Heart right ventricle (tissue), 16 donors: ENCODE results near the gene SMTN. TPM values are rescaled to one million over a fixed set of nuclear protein-coding genes. Genes with fewer than 3 reads are reported as not detected.

Experiments
- ATAC-seq, 8 donors: fragments of 200-7000 bp; cut with Tn5 transposase; one replicate each; pipeline ENCODE4 v1.9.1; 2020; ENCODE audit warnings: mild to moderate bottlenecking in 8 of 8, moderate library complexity in 8 of 8, moderate number of reproducible peaks in 1 of 8
- DNase-seq, 2 donors: peaks; one replicate each; pipeline ENCODE4 v3.0.0-alpha.2; 2020
- H3K27ac ChIP-seq, 10 donors: fragments of 200-600 bp; sonication (generic) in 2 of 10; one replicate each; pipeline versions ENCODE4 v1.5.0 to v1.8.0; 2020 to 2022; ENCODE audit warnings: mild to moderate bottlenecking in 3 of 10
- H3K27me3 ChIP-seq, 7 donors: fragments of 200-600 bp; one replicate each; pipeline ENCODE4 v1.8.0; 2021 to 2022; ENCODE audit warnings: mild to moderate bottlenecking in 2 of 7
- H3K36me3 ChIP-seq, 9 donors: fragments of 200-600 bp; sonication (generic) in 1 of 9; one replicate each; pipeline versions ENCODE4 v1.5.0 to v1.8.0; 2020 to 2022; ENCODE audit warnings: mild to moderate bottlenecking in 2 of 9
- H3K4me1 ChIP-seq, 9 donors: fragments of 200-600 bp; sonication (generic) in 1 of 9; one replicate each; pipeline versions ENCODE4 v1.5.0 to v1.8.0; 2020 to 2022; ENCODE audit warnings: mild to moderate bottlenecking in 4 of 9
- H3K4me3 ChIP-seq, 10 donors: fragments of 200-600 bp; sonication (generic) in 2 of 10; one replicate each; pipeline versions ENCODE4 v1.5.0 to v1.8.0; 2020 to 2022; ENCODE audit warnings: mild to moderate bottlenecking in 7 of 10, moderate library complexity in 2 of 10
- H3K9me3 ChIP-seq, 11 donors: fragments of 200-600 bp in 10 of 11; sonication (generic) in 2 of 11; one replicate each; pipeline versions ENCODE4 v1.5.0 to v1.8.0; 2013 to 2022; ENCODE audit warnings: mild to moderate bottlenecking in 2 of 11, control low read depth in 1 of 11, moderate library complexity in 1 of 11
- WGBS, 2 donors: extraction: QIAGEN DNeasy Blood & Tissue Kit; methylation state at CpG; one replicate each; pipeline ENCODE4 v1.1.7; 2013; ENCODE audit warnings: inconsistent platforms in 1 of 2; 5-methylcytosine and 5-hydroxymethylcytosine counted together
- intact Hi-C, 10 donors: fragments of 100-400 bp; cut with DNase I; formaldehyde crosslinking; loops; one replicate each; pipeline versions ENCODE4 v1.11.1 to v1.14.2; 2022
- polyA plus RNA-seq, 2 donors: library from polyadenylated mRNA; stranded (reverse); fragments of 200-250 nt; gene quantifications; one replicate each; pipeline ENCODE4 v1.2.3, GENCODE V29; 2013
- total RNA-seq, 10 donors: library from RNA; stranded (reverse); fragmentation: NEBNext Ultra II Directional in 3 of 10; extraction: Animal tissue kit (Norgen Biotek cat#: 25700) in 3 of 10; gene quantifications; one replicate each; pipeline versions ENCODE4 v1.2.1 to v1.2.4, GENCODE V29; 2021 to 2023
- TF ChIP-seq, protein P1 (sequence below), 9 donors: fragments of 200-600 bp; sonication (generic) in 2 of 9; IDR thresholded peaks; one replicate each; pipeline versions ENCODE4 v1.5.0 to v1.8.0; 2021 to 2022; ENCODE audit warnings: antibody characterized with exemption in 9 of 9, mild to moderate bottlenecking in 5 of 9, moderate library complexity in 1 of 9
- donor health status: Arrhythmogenic right ventricular cardiomyopathy.
- donor health status: ischemic (EF 13 %, LVEDD 7.1; RV severe dilation, severe dysfunction).
- donor health status: healthy with polysubstance abuse.
- donor health status: DM: no; HTN: yes; CAD: no.
- donor health status: DM: no; HTN: no; CAD: no.
- donor health status: ischemic (EF 25% LVEDD 6.9; RV normal size, moderate dysfunction).
- donor health status: ischemic (EF 25% LVEDD 5.7; RV mildly dilated, moderate dysfunction).
- donor health status: healthy.
- donor health status: DM: yes; HTN: yes; CAD: no.
- donor health status: Ischemic cardiomyopathy.
- donor health status: ischemic (EF 35%, LVEDD 5.7; RV mildly dilated, moderate dysfunction).
- donor health status: nonischemic (EF 11% LVEDD 7.7; RV severe dilation, severe dysfunction).
- donor health status: DM: yes; HTN: yes; CAD: no.
- donor health status: PGD.
- donor health status: ischemic (EF 29% LVEDD 5.4; RV normal size, mild dysfunction).
- donor health status: nonischemic (EF 23%, LVEDD 6.1; RV moderate dilation, normal function).

Gene SMTN
- total and polyA plus RNA-seq, 12 donors: 64.2 to 398 (median 204) TPM

GRCh38 chr22:31092161-31092560, 11.0 kb downstream of the SMTN start:
- ATAC-seq (no peak), DNase-seq (no peak)
- H3K9me3 ChIP-seq: no peaks in the 10 kb centered on the region
- peaks cover 0 to 82% (median 33%) of the 10 kb centered on the region in 9 donors for H3K4me1 ChIP-seq
- 92 to 94% methylated on average over 9 of the region's 9 CpGs for WGBS, 2 donors
- TF ChIP-seq, protein P1, sequence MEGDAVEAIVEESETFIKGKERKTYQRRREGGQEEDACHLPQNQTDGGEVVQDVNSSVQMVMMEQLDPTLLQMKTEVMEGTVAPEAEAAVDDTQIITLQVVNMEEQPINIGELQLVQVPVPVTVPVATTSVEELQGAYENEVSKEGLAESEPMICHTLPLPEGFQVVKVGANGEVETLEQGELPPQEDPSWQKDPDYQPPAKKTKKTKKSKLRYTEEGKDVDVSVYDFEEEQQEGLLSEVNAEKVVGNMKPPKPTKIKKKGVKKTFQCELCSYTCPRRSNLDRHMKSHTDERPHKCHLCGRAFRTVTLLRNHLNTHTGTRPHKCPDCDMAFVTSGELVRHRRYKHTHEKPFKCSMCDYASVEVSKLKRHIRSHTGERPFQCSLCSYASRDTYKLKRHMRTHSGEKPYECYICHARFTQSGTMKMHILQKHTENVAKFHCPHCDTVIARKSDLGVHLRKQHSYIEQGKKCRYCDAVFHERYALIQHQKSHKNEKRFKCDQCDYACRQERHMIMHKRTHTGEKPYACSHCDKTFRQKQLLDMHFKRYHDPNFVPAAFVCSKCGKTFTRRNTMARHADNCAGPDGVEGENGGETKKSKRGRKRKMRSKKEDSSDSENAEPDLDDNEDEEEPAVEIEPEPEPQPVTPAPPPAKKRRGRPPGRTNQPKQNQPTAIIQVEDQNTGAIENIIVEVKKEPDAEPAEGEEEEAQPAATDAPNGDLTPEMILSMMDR (IDR thresholded peaks at IDR 0.05): no peak
- peaks cover 0 to 100% (median 85%) of the 10 kb centered on the region in 9 donors for H3K36me3 ChIP-seq
- peak overlapping the region in 8 of 10 donors; percentile 93 to 97 (median 94) for H3K27ac ChIP-seq
- intact Hi-C loops: loop anchor here in 4 of 10 donors (5.0 to 10.0 kb wide), 3 partner anchors 53 to 123 kb away; partner anchors contain the start of genes PLA2G3 (in 2 of the 4) and LIMK2 (in 1 of the 4)
- H3K4me3 ChIP-seq: no peak overlapping the region
- H3K27me3 ChIP-seq: no peaks in the 10 kb centered on the region

- Histone ChIP-seq H3K9me3 (no peaks in the 10 kb centered on the region), H3K27ac (peak overlapping the region; percentile 78 to 97 (median 94)), H3K4me3 (peak overlapping the region; percentile 32 to 63 (median 57)), H3K36me3 (peaks cover 0 to 100% (median 91%) of the 10 kb centered on the region in 9 donors), H3K4me1 (peaks cover 0 to 81% (median 28%) of the 10 kb centered on the region in 9 donors), H3K27me3 (no peaks in the 10 kb centered on the region)
- intact Hi-C loops: loop anchor here in 4 of 10 donors (5.0 to 10.0 kb wide), 3 partner anchors 52 to 122 kb away; partner anchors contain the start of genes PLA2G3 (in 2 of the 4) and LIMK2 (in 1 of the 4)
- 47 to 60% methylated on average over 33 of the region's 33 CpGs for WGBS, 2 donors
- TF ChIP-seq, protein P1 (IDR thresholded peaks at IDR 0.05): no peak
- peak; percentile 69 to 88 (median 81) for ATAC-seq
- peak; percentile 81 to 84 for DNase-seq
Measured at GRCh38 chr22:31093086-31093850, 12.2 kb downstream of the SMTN start.

DNA sequence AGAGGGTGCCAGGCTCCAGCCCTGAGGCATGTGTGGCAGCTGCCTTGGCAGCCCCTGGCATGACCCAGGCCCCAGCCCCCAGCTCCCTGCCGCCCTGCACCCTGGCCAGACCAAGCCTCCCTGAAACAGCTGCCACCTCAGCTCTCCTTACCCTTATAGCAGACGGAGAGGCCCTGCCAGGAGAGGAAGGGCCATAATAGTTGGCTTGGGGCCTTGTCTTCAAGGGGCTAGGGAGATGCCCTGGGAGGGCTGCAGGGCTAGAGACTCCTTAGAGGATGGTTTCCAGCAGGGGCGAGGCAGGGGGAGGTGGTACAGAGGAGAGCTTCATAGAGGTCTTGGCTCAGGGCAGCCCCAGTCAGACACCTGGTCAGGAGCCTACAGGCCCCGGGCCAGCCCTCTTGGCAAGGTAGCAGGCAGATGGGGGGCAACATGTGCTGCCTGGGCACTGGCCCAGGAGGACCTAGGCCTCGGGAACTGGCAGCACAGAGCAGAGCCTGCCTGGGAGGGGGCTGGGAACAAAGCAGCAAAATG, 13.0 kb downstream of the SMTN start:
- Histone ChIP-seq H3K36me3 (peaks cover 0 to 100% (median 91%) of the 10 kb centered on the region in 9 donors), H3K4me3 (peak overlapping the region; percentile 32 to 63 (median 57)), H3K27me3 (no peaks in the 10 kb centered on the region), H3K27ac (peak overlapping the region; percentile 78 to 97 (median 94)), H3K9me3 (no peaks in the 10 kb centered on the region), H3K4me1 (peaks cover 0 to 84% (median 31%) of the 10 kb centered on the region in 9 donors)
- intact Hi-C loops: loop anchor here in 4 of 10 donors (5.0 to 10.0 kb wide), 3 partner anchors 51 to 121 kb away; partner anchors contain the start of genes PLA2G3 (in 2 of the 4) and LIMK2 (in 1 of the 4)
- ATAC-seq (peak; percentile 23 to 85 (median 65)), DNase-seq (peak; percentile 72 to 73)
- TF ChIP-seq, protein P1 (IDR thresholded peaks at IDR 0.05): no peak
- 42% methylated on average over 5 of the region's 5 CpGs for WGBS, 2 donors

DNA sequence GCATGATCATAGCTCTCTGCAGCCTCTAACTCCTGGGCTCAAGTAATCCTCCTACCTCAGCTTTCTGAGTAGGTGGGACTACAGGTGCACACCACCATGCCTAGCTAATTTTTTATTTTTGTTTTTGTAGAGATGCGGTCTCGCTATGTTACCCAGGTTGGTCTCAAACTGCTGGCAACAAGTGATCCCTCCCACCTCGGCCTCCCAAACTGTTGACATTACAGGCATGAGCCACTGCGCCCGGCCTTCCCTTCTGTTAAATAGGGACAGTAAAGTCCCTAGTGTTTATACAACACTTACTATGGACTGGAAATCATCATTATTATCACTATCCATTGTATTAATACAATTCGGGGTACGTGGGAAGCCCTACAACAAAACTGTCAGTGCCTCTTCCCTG, 13.6 kb downstream of the SMTN start:
- peaks cover 0 to 100% (median 93%) of the 10 kb centered on the region in 9 donors for H3K36me3 ChIP-seq
- H3K27ac ChIP-seq: peak overlapping the region in 7 of 10 donors; percentile 43 to 97 (median 94)
- DNase-seq (no peak), ATAC-seq (no peak)
- H3K4me3 ChIP-seq: peak overlapping the region in 7 of 10 donors; percentile 53 to 63 (median 60)
- H3K9me3 ChIP-seq: no peaks in the 10 kb centered on the region
- WGBS, 2 donors: 83 to 84% methylated on average over 7 of the region's 7 CpGs
- no peaks in the 10 kb centered on the region for H3K27me3 ChIP-seq
- intact Hi-C loops: loop anchor here in 4 of 10 donors (5.0 to 10.0 kb wide), 3 partner anchors 50 to 120 kb away; partner anchors contain the start of genes PLA2G3 (in 2 of the 4) and LIMK2 (in 1 of the 4)
- TF ChIP-seq, protein P1 (IDR thresholded peaks at IDR 0.05): no peak
- peaks cover 0 to 81% (median 27%) of the 10 kb centered on the region in 9 donors for H3K4me1 ChIP-seq
